GM18951 (cell line): Measurements from ENCODE around the gene TMEM8B.

Experiments used
- POLR2A ChIP-seq: IDR thresholded peaks from 4 replicates; pipeline ENCODE4 v1.6.1; 2011; ENCODE audit warnings: mild to moderate bottlenecking; ENCODE audit not compliant: insufficient read length, insufficient read depth; ENCODE audit errors: extremely low read depth
- in situ Hi-C: fragments of 300-500 bp; cut with MboI; formaldehyde crosslinking; loops from one replicate; pipeline ENCODE4 v1.12.0; 2022; ENCODE audit warnings: low sequenced_read_pairs, mixed read lengths, inconsistent platforms; ENCODE audit not compliant: unreplicated experiment

The TMEM8B gene

GRCh38 chr9:35870351-35870923 is 41.4 kb downstream of the TMEM8B start, which contains the start of gene OR13J1:
Gene OR13J1, minus strand, starts transcription at chr9:35870401. Its CDS starts 0 bp downstream, at chr9:35870401.
- TF ChIP-seq POLR2A: no peak
- in situ Hi-C loops: no loop called here

GRCh38 chr9:35871545-35871944 is 42.5 kb downstream of the TMEM8B start:
- in situ Hi-C loops: no loop called here
- no peak for TF ChIP-seq POLR2A

GRCh38 chr9:35872505-35872904 is 43.5 kb downstream of the TMEM8B start:
- no peak for TF ChIP-seq POLR2A
- in situ Hi-C loops: no loop called here

GRCh38 chr9:35882263-35882848 is 53.3 kb downstream of the TMEM8B start:
- no peak for TF ChIP-seq POLR2A
- in situ Hi-C loops: loop anchor here (25.0 kb wide), 1 partner anchor 95 kb away; the partner anchor contains the start of gene NPR2

- in situ Hi-C loops: loop anchor here (25.0 kb wide), 1 partner anchor 96 kb away; the partner anchor contains the start of gene NPR2
- TF ChIP-seq POLR2A: no peak
Observed at GRCh38 chr9:35882996-35883395, 54.0 kb downstream of the TMEM8B start.

GRCh38 chr9:35884908-35885307 is 55.9 kb downstream of the TMEM8B start:
- in situ Hi-C loops: loop anchor here (25.0 kb wide), 1 partner anchor 98 kb away; the partner anchor contains the start of gene NPR2

- in situ Hi-C loops: loop anchor here (25.0 kb wide), 1 partner anchor 104 kb away; the partner anchor contains the start of gene NPR2
- no peak for TF ChIP-seq POLR2A
Observed at GRCh38 chr9:35891646-35892045, 62.6 kb downstream of the TMEM8B start.

GRCh38 chr9:35892051-35892450 is 63.0 kb downstream of the TMEM8B start:
- TF ChIP-seq POLR2A: no peak
- in situ Hi-C loops: loop anchor here (25.0 kb wide), 1 partner anchor 105 kb away; the partner anchor contains the start of gene NPR2

GRCh38 chr9:35896570-35896969 is 67.5 kb downstream of the TMEM8B start:
- TF ChIP-seq POLR2A: no peak
- in situ Hi-C loops: loop anchor here (25.0 kb wide), 1 partner anchor 109 kb away; the partner anchor contains the start of gene NPR2

- in situ Hi-C loops: loop anchor here (25.0 kb wide), 1 partner anchor 110 kb away; the partner anchor contains the start of gene NPR2
Observed at GRCh38 chr9:35897376-35898099, 68.5 kb downstream of the TMEM8B start.

- no peak for TF ChIP-seq POLR2A
- in situ Hi-C loops: loop anchor here (25.0 kb wide), 1 partner anchor 111 kb away; the partner anchor contains the start of gene NPR2
Observed at GRCh38 chr9:35898337-35898736, 69.3 kb downstream of the TMEM8B start.

GRCh38 chr9:35899021-35899420 is 70.0 kb downstream of the TMEM8B start:
- in situ Hi-C loops: loop anchor here (25.0 kb wide), 1 partner anchor 112 kb away; the partner anchor contains the start of gene NPR2
- no peak for TF ChIP-seq POLR2A

GRCh38 chr9:35903049-35903448 is 74.0 kb downstream of the TMEM8B start:
- in situ Hi-C loops: no loop called here

More at GRCh38 chr9:35903049-35903448, 74.0 kb downstream of the TMEM8B start:
- TF ChIP-seq POLR2A: no peak
